HepG2 (cell line): Measurements from ENCODE around the gene NAALADL1. TPM values are rescaled to one million over a fixed set of nuclear protein-coding genes. Genes with fewer than 3 reads are reported as not detected.

Experiments used
- CENPBD1 ChIP-seq: sonication (generic); formaldehyde crosslinking; IDR thresholded peaks from 2 replicates; pipeline ENCODE4 v1.8.0; 2022; ENCODE audit warnings: missing genetic modification reagents, low read depth, mild to moderate bottlenecking, borderline replicate concordance
- EZH2 ChIP-seq: conservative IDR thresholded peaks from 2 replicates; pipeline ENCODE4 v1.6.1; 2012; ENCODE audit warnings: mild to moderate bottlenecking, low read depth, low read length, moderate library complexity
- GMEB1 ChIP-seq: sonication (generic); formaldehyde crosslinking; IDR thresholded peaks from 2 replicates; pipeline ENCODE4 v1.5.1; 2020; ENCODE audit warnings: missing genetic modification reagents, mild to moderate bottlenecking, borderline replicate concordance
- HES4 ChIP-seq: sonication (generic); formaldehyde crosslinking; IDR thresholded peaks from 2 replicates; pipeline ENCODE4 v1.9.0; 2021; ENCODE audit warnings: mild to moderate bottlenecking, missing genetic modification reagents, borderline replicate concordance
- KAT7 ChIP-seq: IDR thresholded peaks from 2 replicates; pipeline ENCODE4 v1.6.1; 2018; ENCODE audit warnings: borderline replicate concordance, missing compliant biosample characterization
- KLF11 ChIP-seq: IDR thresholded peaks from 2 replicates; pipeline ENCODE4 v1.6.1; 2016; ENCODE audit warnings: missing compliant biosample characterization
- KLF9 ChIP-seq: IDR thresholded peaks from 2 replicates; pipeline ENCODE4 v1.6.1; 2016; ENCODE audit warnings: low read depth
- MZF1 ChIP-seq: sonication (generic); formaldehyde crosslinking; IDR thresholded peaks from 2 replicates; pipeline ENCODE4 v1.8.1; 2023; ENCODE audit warnings: mild to moderate bottlenecking, missing genetic modification reagents, borderline replicate concordance
- PAF1 ChIP-seq: IDR thresholded peaks from 2 replicates; pipeline ENCODE4 v1.6.1; 2016; ENCODE audit warnings: missing genetic modification reagents, missing compliant biosample characterization
- SAFB2 ChIP-seq: sonication (generic); formaldehyde crosslinking; IDR thresholded peaks from 2 replicates; pipeline ENCODE4 v1.5.1; 2020; ENCODE audit warnings: missing genetic modification reagents, low read depth, mild to moderate bottlenecking, borderline replicate concordance
- ZNF180 ChIP-seq: sonication (generic); formaldehyde crosslinking; IDR thresholded peaks from 2 replicates; pipeline ENCODE4 v1.4.0; 2020; ENCODE audit warnings: low read depth, missing genetic modification reagents, borderline replicate concordance
- ZNF333 ChIP-seq: sonication (generic); formaldehyde crosslinking; IDR thresholded peaks from 2 replicates; pipeline ENCODE4 v1.4.0; 2020; ENCODE audit warnings: mild to moderate bottlenecking, missing genetic modification reagents, borderline replicate concordance
- ZNF644 ChIP-seq: IDR thresholded peaks from 2 replicates; pipeline ENCODE4 v1.6.1; 2016; ENCODE audit warnings: low read depth
- ZNF7 ChIP-seq: IDR thresholded peaks from 2 replicates; pipeline ENCODE4 v1.6.1; 2016; ENCODE audit warnings: missing biosample characterization, missing genetic modification reagents
- ZNF737 ChIP-seq: sonication (generic); formaldehyde crosslinking; IDR thresholded peaks from 2 replicates; pipeline ENCODE4 v1.5.0; 2020; ENCODE audit warnings: missing genetic modification reagents, mild to moderate bottlenecking, borderline replicate concordance
- ZNF841 ChIP-seq: sonication (generic); formaldehyde crosslinking; IDR thresholded peaks from 2 replicates; pipeline ENCODE4 v1.8.1; 2023; ENCODE audit warnings: missing genetic modification reagents, borderline replicate concordance
- ZSCAN25 ChIP-seq: sonication (generic); formaldehyde crosslinking; IDR thresholded peaks from 2 replicates; pipeline ENCODE4 v1.8.0; 2022; ENCODE audit warnings: mild to moderate bottlenecking, missing genetic modification reagents
- polyA plus RNA-seq, 8 experiments: library from polyadenylated mRNA; depleted of rRNA in 3 of 8; stranded (reverse) in 7 of 8; unstranded in 1 of 8; fragments of >200 nt; fragmentation: Illumina TruSeq in 4 of 8; extraction: Trizol in 4 of 8; gene quantifications; 2 replicates each; pipeline versions ENCODE4 v1.2.1 to v1.2.3, GENCODE V29; 2011 to 2016; ENCODE audit warnings: low read depth in 4 of 8, missing spikeins in 1 of 8, mixed read lengths in 1 of 8; ENCODE audit not compliant: insufficient read depth in 1 of 8
- total RNA-seq, 5 experiments: library from RNA; depleted of rRNA; stranded (reverse); fragments of >200 nt; fragmentation: Illumina TruSeq; extraction: Trizol; gene quantifications; 2 replicates each; pipeline ENCODE4 v1.2.3, GENCODE V29; 2016; ENCODE audit warnings: low read depth in 1 of 5
- TF ChIP-seq, protein P1 (sequence below): sonication (generic); formaldehyde crosslinking; IDR thresholded peaks from 2 replicates; pipeline ENCODE4 v1.4.0; 2020; ENCODE audit warnings: missing genetic modification reagents, low read depth, mild to moderate bottlenecking, borderline replicate concordance
- TF ChIP-seq, protein P2 (sequence below): sonication (generic); formaldehyde crosslinking; IDR thresholded peaks from 2 replicates; pipeline ENCODE4 v1.4.0; 2020; ENCODE audit warnings: missing genetic modification reagents
- TF ChIP-seq, protein P3 (sequence below): sonication (generic); formaldehyde crosslinking; IDR thresholded peaks from 2 replicates; pipeline ENCODE4 v1.4.0; 2020; ENCODE audit warnings: missing genetic modification reagents, borderline replicate concordance
- TF ChIP-seq, protein P4 (sequence below): fragments of 450-650 bp; IDR thresholded peaks from 2 replicates; pipeline ENCODE4 v1.6.1; 2016

NAALADL1 gene
- total and polyA plus RNA-seq, 2 of the 13 experiments (the other 11 are each of a cell fraction or from before 2014, with no cell fraction given) = 9.3 to 33.9 TPM

DNA sequence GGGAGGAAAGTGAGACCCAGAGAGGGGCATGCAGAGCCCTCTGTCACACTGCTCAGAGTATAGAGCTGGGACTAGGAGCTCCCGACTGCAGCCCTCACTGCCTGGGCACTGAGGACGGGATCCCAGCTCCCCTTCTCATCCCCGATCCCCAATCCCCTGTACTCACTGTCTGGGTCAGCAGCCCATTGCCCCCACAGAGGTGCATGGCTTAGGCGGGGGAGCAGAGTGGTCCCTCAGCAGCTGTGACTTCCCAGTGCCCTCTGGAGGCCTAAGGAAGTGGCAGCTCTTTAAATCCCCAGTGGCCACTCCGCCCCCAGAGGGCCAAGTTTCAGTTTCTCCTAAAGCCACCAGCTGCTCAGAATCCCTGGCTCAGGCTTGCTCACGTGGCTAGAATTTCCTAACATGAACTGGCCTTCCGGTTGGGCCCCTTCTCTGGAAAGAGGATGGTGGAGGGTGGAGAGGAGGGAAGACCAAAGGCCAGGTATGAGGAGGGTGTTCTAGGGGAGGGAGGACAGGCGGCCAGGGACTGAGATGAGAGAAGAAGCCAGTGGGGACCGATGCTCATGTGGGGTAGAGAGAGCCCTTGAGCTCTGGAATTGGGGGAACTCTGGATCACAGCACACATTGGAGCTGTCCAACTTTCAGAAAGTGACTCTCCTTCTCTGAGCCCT is 61.5 kb downstream of the NAALADL1 start, which contains the start of gene BATF2 (continued):
- TF ChIP-seq SAFB2 (CRISPR knock-in tag) (no peak), HES4 (CRISPR knock-in tag) (no peak), EZH2 (no peak), CENPBD1 (CRISPR knock-in tag) (no peak), ZNF7 (no peak), KLF9 (CRISPR knock-in tag) (no peak), GMEB1 (CRISPR knock-in tag) (0 out of 2 replicates have a peak, but pooled peaks have one; percentile 30), ZNF644 (CRISPR knock-in tag) (peak; percentile 50; the same call in 1 of the 2 replicates), ZNF180 (no peak), KLF11 (CRISPR knock-in tag) (0 out of 2 replicates have a peak, but pooled peaks have one; percentile 45), ZNF841 (CRISPR knock-in tag) (no peak), PAF1 (no peak), MZF1 (peak; percentile 56; the same call in 1 of the 2 replicates), ZNF737 (CRISPR knock-in tag) (no peak), ZSCAN25 (peak; percentile 61; the same call in 1 of the 2 replicates), KAT7 (CRISPR knock-in tag) (no peak), ZNF333 (CRISPR knock-in tag) (no peak)
- TF ChIP-seq, protein P1, sequence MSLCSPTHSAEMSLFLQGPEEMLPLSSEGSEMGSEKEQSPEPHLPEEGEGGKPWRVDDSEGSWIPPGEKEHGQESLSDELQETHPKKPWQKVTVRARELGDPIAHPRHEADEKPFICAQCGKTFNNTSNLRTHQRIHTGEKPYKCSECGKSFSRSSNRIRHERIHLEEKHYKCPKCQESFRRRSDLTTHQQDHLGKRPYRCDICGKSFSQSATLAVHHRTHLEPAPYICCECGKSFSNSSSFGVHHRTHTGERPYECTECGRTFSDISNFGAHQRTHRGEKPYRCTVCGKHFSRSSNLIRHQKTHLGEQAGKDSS (CRISPR knock-in tag) = peak; percentile 85; the same call in 1 of the 2 replicates
- TF ChIP-seq, protein P2, sequence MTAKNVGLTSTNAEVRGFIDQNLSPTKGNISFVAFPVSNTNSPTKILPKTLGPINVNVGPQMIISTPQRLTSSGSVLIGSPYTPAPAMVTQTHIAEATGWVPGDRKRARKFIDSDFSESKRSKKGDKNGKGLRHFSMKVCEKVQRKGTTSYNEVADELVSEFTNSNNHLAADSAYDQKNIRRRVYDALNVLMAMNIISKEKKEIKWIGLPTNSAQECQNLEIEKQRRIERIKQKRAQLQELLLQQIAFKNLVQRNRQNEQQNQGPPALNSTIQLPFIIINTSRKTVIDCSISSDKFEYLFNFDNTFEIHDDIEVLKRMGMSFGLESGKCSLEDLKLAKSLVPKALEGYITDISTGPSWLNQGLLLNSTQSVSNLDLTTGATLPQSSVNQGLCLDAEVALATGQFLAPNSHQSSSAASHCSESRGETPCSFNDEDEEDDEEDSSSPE = peak; percentile 48; the same call in 1 of the 2 replicates
- TF ChIP-seq, protein P3, sequence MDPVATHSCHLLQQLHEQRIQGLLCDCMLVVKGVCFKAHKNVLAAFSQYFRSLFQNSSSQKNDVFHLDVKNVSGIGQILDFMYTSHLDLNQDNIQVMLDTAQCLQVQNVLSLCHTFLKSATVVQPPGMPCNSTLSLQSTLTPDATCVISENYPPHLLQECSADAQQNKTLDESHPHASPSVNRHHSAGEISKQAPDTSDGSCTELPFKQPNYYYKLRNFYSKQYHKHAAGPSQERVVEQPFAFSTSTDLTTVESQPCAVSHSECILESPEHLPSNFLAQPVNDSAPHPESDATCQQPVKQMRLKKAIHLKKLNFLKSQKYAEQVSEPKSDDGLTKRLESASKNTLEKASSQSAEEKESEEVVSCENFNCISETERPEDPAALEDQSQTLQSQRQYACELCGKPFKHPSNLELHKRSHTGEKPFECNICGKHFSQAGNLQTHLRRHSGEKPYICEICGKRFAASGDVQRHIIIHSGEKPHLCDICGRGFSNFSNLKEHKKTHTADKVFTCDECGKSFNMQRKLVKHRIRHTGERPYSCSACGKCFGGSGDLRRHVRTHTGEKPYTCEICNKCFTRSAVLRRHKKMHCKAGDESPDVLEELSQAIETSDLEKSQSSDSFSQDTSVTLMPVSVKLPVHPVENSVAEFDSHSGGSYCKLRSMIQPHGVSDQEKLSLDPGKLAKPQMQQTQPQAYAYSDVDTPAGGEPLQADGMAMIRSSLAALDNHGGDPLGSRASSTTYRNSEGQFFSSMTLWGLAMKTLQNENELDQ (CRISPR knock-in tag) = no peak
- TF ChIP-seq, protein P4, sequence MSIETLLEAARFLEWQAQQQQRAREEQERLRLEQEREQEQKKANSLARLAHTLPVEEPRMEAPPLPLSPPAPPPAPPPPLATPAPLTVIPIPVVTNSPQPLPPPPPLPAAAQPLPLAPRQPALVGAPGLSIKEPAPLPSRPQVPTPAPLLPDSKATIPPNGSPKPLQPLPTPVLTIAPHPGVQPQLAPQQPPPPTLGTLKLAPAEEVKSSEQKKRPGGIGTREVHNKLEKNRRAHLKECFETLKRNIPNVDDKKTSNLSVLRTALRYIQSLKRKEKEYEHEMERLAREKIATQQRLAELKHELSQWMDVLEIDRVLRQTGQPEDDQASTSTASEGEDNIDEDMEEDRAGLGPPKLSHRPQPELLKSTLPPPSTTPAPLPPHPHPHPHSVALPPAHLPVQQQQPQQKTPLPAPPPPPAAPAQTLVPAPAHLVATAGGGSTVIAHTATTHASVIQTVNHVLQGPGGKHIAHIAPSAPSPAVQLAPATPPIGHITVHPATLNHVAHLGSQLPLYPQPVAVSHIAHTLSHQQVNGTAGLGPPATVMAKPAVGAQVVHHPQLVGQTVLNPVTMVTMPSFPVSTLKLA = peak; percentile 62
